Memory B cell (primary cell): ENCODE data around the gene PLCL1.

Experiments used
- ATAC-seq: fragments of 150-1000 bp; cut with Tn5 transposase; 2 replicates; pipeline ENCODE4 v1.10.0; 2021; ENCODE audit warnings: low read depth, mild to moderate bottlenecking, moderate library complexity
- DNase-seq, 2 donors: peaks; one replicate each; pipeline ENCODE4 v3.0.0; 2022; ENCODE audit warnings: low spot score in 2 of 2
- H3K27ac Mint-ChIP-seq: one replicate; pipeline ENCODE4 v1.8.0; 2022; ENCODE audit warnings: mild to moderate bottlenecking, moderate library complexity, mixed read lengths
- H3K27me3 Mint-ChIP-seq: one replicate; pipeline ENCODE4 v1.8.0; 2022; ENCODE audit warnings: mixed read lengths
- H3K36me3 Mint-ChIP-seq: one replicate; pipeline ENCODE4 v1.8.0; 2022; ENCODE audit warnings: mild to moderate bottlenecking, mixed read lengths
- H3K4me1 Mint-ChIP-seq: one replicate; pipeline ENCODE4 v1.8.0; 2022; ENCODE audit warnings: mixed read lengths
- H3K4me3 Mint-ChIP-seq: one replicate; pipeline ENCODE4 v1.8.0; 2022; ENCODE audit warnings: mild to moderate bottlenecking, moderate library complexity, mixed read lengths
- H3K9me3 Mint-ChIP-seq: one replicate; pipeline ENCODE4 v1.8.0; 2022; ENCODE audit warnings: mixed read lengths

The PLCL1 gene

GRCh38 chr2:197804049-197804757 is at the start of gene PLCL1:
TSS of gene PLCL1 (plus strand) at chr2:197804593.
- no peaks in the 10 kb centered on the region for H3K9me3 Mint-ChIP-seq
- ATAC-seq: peak; percentile 90
- peaks cover 26% of the 10 kb centered on the region for H3K27me3 Mint-ChIP-seq
- peak within 1 kb of the TSS; percentile 85 for H3K4me3 Mint-ChIP-seq
- peaks cover 4% of the 10 kb centered on the region for H3K36me3 Mint-ChIP-seq
- no peak within 1 kb of the TSS for H3K27ac Mint-ChIP-seq
- peaks cover 8% of the 10 kb centered on the region for H3K4me1 Mint-ChIP-seq
- peak; percentile 38 to 40 for DNase-seq

- no peaks in the 10 kb centered on the region for H3K4me1 Mint-ChIP-seq
Observed at GRCh38 chr2:197759013-197759412, 45.4 kb upstream of the PLCL1 start.

GRCh38 chr2:197759625-197760292 is 44.6 kb upstream of the PLCL1 start:
- H3K4me1 Mint-ChIP-seq: no peaks in the 10 kb centered on the region
- DNase-seq (no peak), ATAC-seq (no peak)
- H3K36me3 Mint-ChIP-seq: no peaks in the 10 kb centered on the region
- H3K4me3 Mint-ChIP-seq: no peak overlapping the region
- H3K27me3 Mint-ChIP-seq: peaks cover 5% of the 10 kb centered on the region
- peaks cover 10% of the 10 kb centered on the region for H3K9me3 Mint-ChIP-seq
- H3K27ac Mint-ChIP-seq: no peak overlapping the region

More at GRCh38 chr2:197759013-197759412, 45.4 kb upstream of the PLCL1 start:
- H3K36me3 Mint-ChIP-seq: no peaks in the 10 kb centered on the region
- DNase-seq (no peak), ATAC-seq (no peak)
- H3K27ac Mint-ChIP-seq: no peak overlapping the region
- H3K27me3 Mint-ChIP-seq: peaks cover 5% of the 10 kb centered on the region
- H3K4me3 Mint-ChIP-seq: no peak overlapping the region
- peaks cover 10% of the 10 kb centered on the region for H3K9me3 Mint-ChIP-seq

- no peak for ATAC-seq
- Mint-ChIP-seq H3K9me3 (peaks cover 10% of the 10 kb centered on the region), H3K36me3 (no peaks in the 10 kb centered on the region), H3K27ac (no peak overlapping the region), H3K27me3 (peaks cover 5% of the 10 kb centered on the region), H3K4me1 (no peaks in the 10 kb centered on the region), H3K4me3 (no peak overlapping the region)
- no peak for DNase-seq
Observed at GRCh38 chr2:197760293-197760657, 44.1 kb upstream of the PLCL1 start.

- H3K36me3 Mint-ChIP-seq: no peaks in the 10 kb centered on the region
- no peak overlapping the region for H3K27ac Mint-ChIP-seq
- peak in 1 of 2 donors; percentile 7 for DNase-seq
- peaks cover 4% of the 10 kb centered on the region for H3K27me3 Mint-ChIP-seq
- no peaks in the 10 kb centered on the region for H3K9me3 Mint-ChIP-seq
- no peak overlapping the region for H3K4me3 Mint-ChIP-seq
- no peaks in the 10 kb centered on the region for H3K4me1 Mint-ChIP-seq
- no peak for ATAC-seq
Observed at GRCh38 chr2:197777823-197778407, 26.5 kb upstream of the PLCL1 start.

GRCh38 chr2:197779261-197779660 is 25.1 kb upstream of the PLCL1 start:
- H3K4me3 Mint-ChIP-seq: no peak overlapping the region
- DNase-seq: no peak

GRCh38 chr2:197782126-197782525 is 22.3 kb upstream of the PLCL1 start:
- DNase-seq (no peak), ATAC-seq (no peak)
- H3K27ac Mint-ChIP-seq: no peak overlapping the region
- peaks cover 2% of the 10 kb centered on the region for H3K4me1 Mint-ChIP-seq
- H3K27me3 Mint-ChIP-seq: peaks cover 6% of the 10 kb centered on the region
- no peak overlapping the region for H3K4me3 Mint-ChIP-seq
- H3K9me3 Mint-ChIP-seq: no peaks in the 10 kb centered on the region
- peaks cover 3% of the 10 kb centered on the region for H3K36me3 Mint-ChIP-seq

More at GRCh38 chr2:197779261-197779660, 25.1 kb upstream of the PLCL1 start:
- H3K36me3 Mint-ChIP-seq: no peaks in the 10 kb centered on the region
- H3K27me3 Mint-ChIP-seq: peaks cover 4% of the 10 kb centered on the region
- H3K9me3 Mint-ChIP-seq: no peaks in the 10 kb centered on the region
- ATAC-seq: no peak
- no peaks in the 10 kb centered on the region for H3K4me1 Mint-ChIP-seq
- no peak overlapping the region for H3K27ac Mint-ChIP-seq

- Mint-ChIP-seq H3K4me1 (peaks cover 2% of the 10 kb centered on the region), H3K27ac (no peak within 1 kb of the TSS), H3K27me3 (peaks cover 8% of the 10 kb centered on the region), H3K36me3 (peaks cover 3% of the 10 kb centered on the region), H3K9me3 (no peaks in the 10 kb centered on the region), H3K4me3 (peak within 1 kb of the TSS; percentile 81)
- no peak for DNase-seq
- ATAC-seq: no peak
Observed at GRCh38 chr2:197784956-197785941, 19.1 kb upstream of the PLCL1 start, which contains the start of gene BOLL. TSS of gene BOLL (minus strand) at chr2:197785319. CDS start at chr2:197781850, 3,469 bp downstream.

- DNase-seq (peak; percentile 39 to 58), ATAC-seq (peak; percentile 70)
- H3K27me3 Mint-ChIP-seq: peaks cover 10% of the 10 kb centered on the region
- H3K4me3 Mint-ChIP-seq: peak overlapping the region; percentile 81
- peaks cover 3% of the 10 kb centered on the region for H3K36me3 Mint-ChIP-seq
- H3K27ac Mint-ChIP-seq: no peak overlapping the region
- H3K9me3 Mint-ChIP-seq: no peaks in the 10 kb centered on the region
- peaks cover 2% of the 10 kb centered on the region for H3K4me1 Mint-ChIP-seq
Observed at GRCh38 chr2:197786010-197786877, 18.1 kb upstream of the PLCL1 start.

- no peak for DNase-seq
- peaks cover 11% of the 10 kb centered on the region for H3K27me3 Mint-ChIP-seq
- ATAC-seq: no peak
- no peak overlapping the region for H3K27ac Mint-ChIP-seq
- H3K9me3 Mint-ChIP-seq: no peaks in the 10 kb centered on the region
- H3K4me3 Mint-ChIP-seq: no peak overlapping the region
- no peaks in the 10 kb centered on the region for H3K36me3 Mint-ChIP-seq
- H3K4me1 Mint-ChIP-seq: no peaks in the 10 kb centered on the region
Observed at GRCh38 chr2:197793456-197793855, 10.9 kb upstream of the PLCL1 start.

GRCh38 chr2:197795277-197795676 is 9.1 kb upstream of the PLCL1 start:
- Mint-ChIP-seq H3K4me1 (no peaks in the 10 kb centered on the region), H3K27me3 (peaks cover 15% of the 10 kb centered on the region), H3K27ac (no peak overlapping the region), H3K36me3 (no peaks in the 10 kb centered on the region), H3K4me3 (no peak overlapping the region), H3K9me3 (no peaks in the 10 kb centered on the region)
- no peak for ATAC-seq
- no peak for DNase-seq

- ATAC-seq (no peak), DNase-seq (no peak)
- Mint-ChIP-seq H3K4me1 (no peaks in the 10 kb centered on the region), H3K27ac (no peak overlapping the region), H3K36me3 (no peaks in the 10 kb centered on the region), H3K4me3 (no peak overlapping the region), H3K27me3 (peaks cover 23% of the 10 kb centered on the region), H3K9me3 (no peaks in the 10 kb centered on the region)
Observed at GRCh38 chr2:197798187-197798586, 6.2 kb upstream of the PLCL1 start.

- Mint-ChIP-seq H3K27ac (no peak overlapping the region), H3K27me3 (peaks cover 21% of the 10 kb centered on the region), H3K36me3 (no peaks in the 10 kb centered on the region), H3K9me3 (no peaks in the 10 kb centered on the region), H3K4me1 (peaks cover 3% of the 10 kb centered on the region), H3K4me3 (no peak overlapping the region)
- DNase-seq (no peak), ATAC-seq (no peak)
Observed at GRCh38 chr2:197799068-197799467, 5.3 kb upstream of the PLCL1 start.
